Stimulated activated naive CD8-positive, alpha-beta T cell treated with anti-CD3 and anti-CD28 coated beads, Interleukin-15, amount 100 ng/mL, for 72 hours (primary cell): ENCODE results near the gene PIN4.

Experiments
- ATAC-seq: fragments of 150-1000 bp; cut with Tn5 transposase; 2 replicates; pipeline ENCODE4 v1.10.0; 2021; ENCODE audit warnings: mild to moderate bottlenecking, moderate library complexity
- DNase-seq, 2 donors: peaks; one replicate each; pipeline ENCODE4 v3.0.0; 2021 to 2022
- H3K27ac Mint-ChIP-seq, 2 donors: one replicate each; pipeline ENCODE4 v1.8.0; 2022; ENCODE audit warnings: mild to moderate bottlenecking in 2 of 2, mixed read lengths in 2 of 2, moderate library complexity in 2 of 2
- H3K27me3 Mint-ChIP-seq: one replicate; pipeline ENCODE4 v1.8.0; 2022; ENCODE audit warnings: mixed read lengths
- H3K4me1 Mint-ChIP-seq: one replicate; pipeline ENCODE4 v1.8.0; 2022; ENCODE audit warnings: mild to moderate bottlenecking, mixed read lengths
- H3K4me3 Mint-ChIP-seq, 2 donors: one replicate each; pipeline ENCODE4 v1.8.0; 2022; ENCODE audit warnings: mild to moderate bottlenecking in 2 of 2, mixed read lengths in 2 of 2, moderate library complexity in 1 of 2
- H3K9me3 Mint-ChIP-seq, 2 donors: one replicate each; pipeline ENCODE4 v1.8.0; 2022; ENCODE audit warnings: mixed read lengths in 2 of 2

The PIN4 gene

GRCh38 chrX:72181178-72182125 lies at the start of gene PIN4:
TSS of gene PIN4 (plus strand) at chrX:72181757. CDS start at chrX:72181786, 29 bp downstream.
- Mint-ChIP-seq H3K4me3 (no peak within 1 kb of the TSS), H3K4me1 (peaks cover 10% of the 10 kb centered on the region), H3K27me3 (no peaks in the 10 kb centered on the region), H3K27ac (peak within 1 kb of the TSS in 1 of 2 donors; percentile 26), H3K9me3 (no peaks in the 10 kb centered on the region)
- peak; percentile 84 to 91 for DNase-seq
- ATAC-seq, result peak; percentile 97

DNA sequence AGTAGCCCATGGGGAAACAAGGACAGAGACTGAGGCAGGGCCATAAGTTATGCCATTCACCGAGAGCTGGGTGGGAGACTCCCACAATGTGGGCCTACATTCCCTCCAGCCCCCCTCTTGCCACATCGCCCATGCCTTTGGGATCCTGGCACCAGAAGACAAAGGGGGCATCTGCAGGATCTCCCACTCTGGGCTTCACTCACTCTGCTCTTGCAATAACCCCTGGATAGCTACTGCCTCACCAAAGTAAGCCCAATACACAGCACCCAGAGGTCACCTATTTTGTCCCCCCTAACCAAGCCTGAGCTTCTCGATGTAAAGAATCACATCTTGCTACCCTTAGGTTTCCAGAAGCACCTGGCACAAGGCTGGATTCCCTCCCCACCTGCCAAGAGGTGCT lies 49.1 kb upstream of the PIN4 start:
- peaks cover 67% of the 10 kb centered on the region for H3K27me3 Mint-ChIP-seq
- no peak for ATAC-seq
- no peak overlapping the region for H3K27ac Mint-ChIP-seq
- no peaks in the 10 kb centered on the region for H3K9me3 Mint-ChIP-seq
- H3K4me1 Mint-ChIP-seq, result peaks cover 6% of the 10 kb centered on the region
- peak overlapping the region in 1 of 2 donors; percentile 18 for H3K4me3 Mint-ChIP-seq
- DNase-seq, result no peak

GRCh38 chrX:72133851-72134546 lies 47.6 kb upstream of the PIN4 start:
- H3K4me1 Mint-ChIP-seq, result peaks cover 6% of the 10 kb centered on the region
- H3K27ac Mint-ChIP-seq, result no peak overlapping the region
- DNase-seq (no peak), ATAC-seq (no peak)
- no peaks in the 10 kb centered on the region for H3K9me3 Mint-ChIP-seq
- no peak overlapping the region for H3K4me3 Mint-ChIP-seq
- H3K27me3 Mint-ChIP-seq, result peaks cover 62% of the 10 kb centered on the region

- Mint-ChIP-seq H3K27me3 (peaks cover 51% of the 10 kb centered on the region), H3K9me3 (no peaks in the 10 kb centered on the region), H3K4me3 (no peak overlapping the region), H3K27ac (no peak overlapping the region), H3K4me1 (peaks cover 12% of the 10 kb centered on the region)
- DNase-seq, result no peak
- no peak for ATAC-seq
Observed at GRCh38 chrX:72137846-72138495, 43.6 kb upstream of the PIN4 start.

DNA sequence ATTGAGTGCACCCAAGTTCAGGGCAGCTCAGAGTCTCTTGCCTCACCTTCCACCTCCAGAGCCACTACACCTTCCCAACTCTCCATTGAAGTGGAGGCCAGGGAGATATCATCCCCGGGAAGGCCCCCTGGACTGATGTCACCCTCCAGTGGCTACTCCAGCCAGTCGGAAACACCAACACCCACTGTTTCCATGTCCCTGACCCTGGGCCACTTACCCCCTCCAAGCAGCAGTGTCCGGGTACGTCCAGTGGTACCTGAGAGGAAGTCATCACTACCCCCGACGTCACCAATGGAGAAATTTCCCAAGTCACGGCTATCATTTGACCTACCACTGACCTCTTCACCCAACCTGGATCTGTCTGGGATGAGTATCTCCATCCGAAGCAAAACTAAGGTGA lies 42.0 kb upstream of the PIN4 start:
- H3K4me1 Mint-ChIP-seq, result peaks cover 26% of the 10 kb centered on the region
- no peak for ATAC-seq
- H3K9me3 Mint-ChIP-seq, result no peaks in the 10 kb centered on the region
- no peak overlapping the region for H3K4me3 Mint-ChIP-seq
- no peak for DNase-seq
- no peak overlapping the region for H3K27ac Mint-ChIP-seq
- peaks cover 37% of the 10 kb centered on the region for H3K27me3 Mint-ChIP-seq

- DNase-seq (no peak), ATAC-seq (peak; percentile 33)
- no peak overlapping the region for H3K27ac Mint-ChIP-seq
- H3K9me3 Mint-ChIP-seq, result no peaks in the 10 kb centered on the region
- H3K27me3 Mint-ChIP-seq, result peaks cover 25% of the 10 kb centered on the region
- no peak overlapping the region for H3K4me3 Mint-ChIP-seq
- peaks cover 27% of the 10 kb centered on the region for H3K4me1 Mint-ChIP-seq
Observed at GRCh38 chrX:72141372-72142004, 40.1 kb upstream of the PIN4 start.

DNA sequence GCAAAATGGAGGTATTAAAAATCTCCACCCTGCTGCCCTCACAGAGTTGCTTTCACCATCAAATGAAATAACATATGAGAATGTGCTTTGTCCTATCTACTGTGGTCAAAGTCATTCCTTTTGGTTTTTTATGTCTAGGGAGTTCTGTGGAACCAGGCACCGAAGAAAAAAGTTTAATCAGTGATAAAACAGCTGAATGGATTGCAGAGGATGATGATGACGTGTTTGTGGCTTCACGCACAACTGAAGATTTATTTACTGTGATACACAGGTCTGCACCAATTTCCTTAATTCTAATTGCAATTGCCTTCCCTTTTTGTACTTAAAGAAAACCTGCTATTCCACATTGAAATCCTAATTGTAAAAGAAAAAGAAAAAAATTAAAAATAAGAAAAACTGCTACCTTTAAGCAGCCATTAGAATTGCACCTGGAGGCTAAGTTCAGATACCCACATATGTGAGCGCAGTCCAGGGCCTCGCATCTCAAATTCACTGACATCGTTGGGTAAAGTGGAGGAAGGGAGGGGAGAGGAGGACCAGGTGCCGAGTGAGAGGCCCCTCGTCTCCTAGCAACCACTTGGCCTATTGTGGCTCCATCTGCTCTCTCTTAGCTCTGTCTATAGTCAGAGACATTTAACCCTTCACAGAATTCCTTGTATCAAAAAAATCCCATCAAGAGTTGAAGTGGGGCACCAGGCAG lies 39.3 kb upstream of the PIN4 start:
- ATAC-seq, result no peak
- Mint-ChIP-seq H3K27ac (no peak overlapping the region), H3K9me3 (no peaks in the 10 kb centered on the region), H3K4me1 (peaks cover 27% of the 10 kb centered on the region), H3K4me3 (no peak overlapping the region), H3K27me3 (peaks cover 32% of the 10 kb centered on the region)
- DNase-seq, result no peak

DNA sequence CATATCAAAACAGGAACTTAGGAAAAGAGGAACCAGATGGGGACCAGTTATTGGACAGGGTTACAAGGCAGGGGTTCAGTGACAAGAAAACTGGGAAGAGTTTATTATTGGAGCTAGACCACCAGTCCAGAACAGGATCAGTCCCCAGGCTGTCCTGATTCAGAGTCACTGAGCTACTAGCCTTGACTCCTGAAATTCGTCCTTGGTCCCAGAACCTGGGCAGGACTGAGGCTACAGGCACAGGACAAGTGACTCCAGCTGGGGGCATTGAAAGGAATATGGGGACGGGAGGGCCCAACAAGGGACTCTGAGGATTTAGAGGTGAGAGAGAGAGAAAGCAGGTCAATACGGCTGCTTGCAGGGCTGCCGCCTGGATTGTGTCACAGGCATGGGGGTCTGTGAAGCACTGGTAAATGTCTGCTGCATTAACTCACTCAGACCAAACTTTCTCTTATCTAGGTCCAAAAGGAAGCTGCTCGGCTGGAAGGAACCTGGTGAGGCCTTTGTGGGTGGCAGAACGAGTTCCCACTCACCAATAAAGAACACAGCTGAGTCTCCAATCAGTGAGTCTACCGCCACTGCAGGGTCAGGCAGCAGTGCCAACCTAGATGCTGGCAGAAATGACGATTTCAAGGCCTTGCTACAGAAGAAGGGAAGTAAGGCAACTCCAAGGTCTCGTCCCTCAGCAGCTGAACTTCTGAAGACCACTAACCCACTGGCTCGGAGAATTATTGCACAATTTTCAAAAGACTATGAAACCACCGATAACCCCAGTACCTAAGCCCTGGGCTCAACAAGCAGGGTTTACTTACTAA lies 38.6 kb upstream of the PIN4 start:
- Mint-ChIP-seq H3K4me1 (peaks cover 27% of the 10 kb centered on the region), H3K27ac (peak overlapping the region in 1 of 2 donors; percentile 76), H3K27me3 (peaks cover 33% of the 10 kb centered on the region), H3K9me3 (no peaks in the 10 kb centered on the region), H3K4me3 (no peak overlapping the region)
- DNase-seq (no peak), ATAC-seq (no peak)

GRCh38 chrX:72143609-72143907 lies 38.0 kb upstream of the PIN4 start:
- no peak overlapping the region for H3K4me3 Mint-ChIP-seq
- no peak for DNase-seq
- no peaks in the 10 kb centered on the region for H3K9me3 Mint-ChIP-seq

GRCh38 chrX:72145181-72145580 lies 36.4 kb upstream of the PIN4 start:
- peaks cover 22% of the 10 kb centered on the region for H3K27me3 Mint-ChIP-seq
- ATAC-seq (no peak), DNase-seq (no peak)
- H3K4me3 Mint-ChIP-seq, result no peak overlapping the region
- no peak overlapping the region for H3K27ac Mint-ChIP-seq
- peaks cover 27% of the 10 kb centered on the region for H3K4me1 Mint-ChIP-seq
- H3K9me3 Mint-ChIP-seq, result no peaks in the 10 kb centered on the region

More at GRCh38 chrX:72143609-72143907, 38.0 kb upstream of the PIN4 start:
- ATAC-seq, result no peak
- Mint-ChIP-seq H3K27me3 (peaks cover 33% of the 10 kb centered on the region), H3K4me1 (peaks cover 27% of the 10 kb centered on the region), H3K27ac (no peak overlapping the region)

- peaks cover 21% of the 10 kb centered on the region for H3K4me1 Mint-ChIP-seq
- no peaks in the 10 kb centered on the region for H3K9me3 Mint-ChIP-seq
- ATAC-seq, result no peak
- H3K4me3 Mint-ChIP-seq, result no peak overlapping the region
- H3K27ac Mint-ChIP-seq, result no peak overlapping the region
- peaks cover 11% of the 10 kb centered on the region for H3K27me3 Mint-ChIP-seq
- DNase-seq, result no peak
Observed at GRCh38 chrX:72146527-72146926, 35.0 kb upstream of the PIN4 start.

GRCh38 chrX:72158773-72159172 lies 22.8 kb upstream of the PIN4 start:
- Mint-ChIP-seq H3K9me3 (no peaks in the 10 kb centered on the region), H3K27ac (no peak overlapping the region), H3K4me3 (no peak overlapping the region), H3K27me3 (peaks cover 5% of the 10 kb centered on the region), H3K4me1 (no peaks in the 10 kb centered on the region)
- ATAC-seq (no peak), DNase-seq (no peak)

- H3K4me1 Mint-ChIP-seq, result no peaks in the 10 kb centered on the region
- no peaks in the 10 kb centered on the region for H3K9me3 Mint-ChIP-seq
- no peak overlapping the region for H3K4me3 Mint-ChIP-seq
- no peak for ATAC-seq
- no peak overlapping the region for H3K27ac Mint-ChIP-seq
- no peak for DNase-seq
- peaks cover 5% of the 10 kb centered on the region for H3K27me3 Mint-ChIP-seq
Observed at GRCh38 chrX:72159769-72160168, 21.8 kb upstream of the PIN4 start.

- DNase-seq, result no peak
- Mint-ChIP-seq H3K27ac (no peak overlapping the region), H3K27me3 (no peaks in the 10 kb centered on the region), H3K4me3 (no peak overlapping the region), H3K9me3 (no peaks in the 10 kb centered on the region), H3K4me1 (peaks cover 5% of the 10 kb centered on the region)
- ATAC-seq, result no peak
Observed at GRCh38 chrX:72165551-72165950, 16.0 kb upstream of the PIN4 start.
